Fibroblast of upper back skin (primary cell): Measurements from ENCODE around the gene NOTCH2NLA.
"Not testable (repeated sequence)": the region's sequence is repeated elsewhere in the genome, so short reads cannot be mapped to it uniquely, and the experiment has no call there.

Experiments
- DNase-seq: peaks from one replicate; pipeline ENCODE4 v3.0.0-alpha.2; 2013

NOTCH2NLA gene

DNA sequence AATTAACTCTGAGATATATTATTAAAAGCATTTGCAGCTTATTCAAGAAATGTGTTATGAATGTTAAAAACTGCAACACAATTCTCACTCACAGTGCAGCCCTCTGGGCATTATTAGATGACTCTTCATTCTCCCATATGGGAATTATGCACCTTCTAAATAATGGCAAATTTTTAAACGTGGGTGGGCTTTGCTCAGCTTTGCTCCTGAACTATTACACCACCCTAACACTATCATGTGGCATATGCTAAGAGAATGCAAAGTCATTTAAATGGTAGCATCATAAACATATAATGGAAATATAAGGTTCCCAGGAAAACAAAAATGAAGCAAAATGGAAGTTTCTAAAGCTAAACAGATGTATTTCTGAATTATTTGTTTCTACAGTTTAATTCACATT, 61.5 kb downstream of the NOTCH2NLA start:
- not testable (repeated sequence) for DNase-seq

DNA sequence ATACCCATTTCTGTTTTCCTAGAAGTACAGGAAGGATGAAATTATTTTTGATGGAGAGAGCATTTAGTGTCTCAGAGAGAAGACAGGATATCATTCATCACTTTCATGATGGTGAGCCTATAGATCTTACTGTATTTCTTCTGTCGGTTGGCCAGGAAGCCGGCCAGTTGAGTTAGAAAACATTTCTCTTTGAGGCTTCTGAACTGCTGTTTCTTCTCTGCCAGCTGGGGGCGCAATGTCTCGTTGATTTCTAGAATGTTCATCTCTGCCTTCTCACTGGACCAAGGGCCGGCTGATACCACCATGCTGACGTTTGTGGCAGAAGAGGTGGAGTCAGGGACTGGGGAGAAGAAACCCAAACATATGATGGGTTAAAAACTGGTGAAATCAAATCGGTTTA, 84.4 kb downstream of the NOTCH2NLA start, which contains the start of gene NBPF10:
TSS of gene NBPF10 (minus strand) at position 340 of the 400 bp plus-strand sequence. CDS start at position 305, 35 bp downstream.
- not testable (repeated sequence) for DNase-seq
